Ovary (tissue), 9 donors: ENCODE data around the gene TGFBR2. TPM values are rescaled to one million over a fixed set of nuclear protein-coding genes. Genes with fewer than 3 reads are reported as not detected.

Experiments
- DNase-seq, 5 donors: peaks; one replicate each; pipeline ENCODE4 v3.0.0-alpha.2; 2019 to 2020
- H3K27ac ChIP-seq, 2 donors: fragments of 200-600 bp; one replicate each; pipeline versions ENCODE4 v1.5.1 to v1.8.0; 2019 to 2022
- H3K27me3 ChIP-seq: fragments of 200-600 bp; one replicate; pipeline ENCODE4 v1.8.0; 2022
- H3K36me3 ChIP-seq: fragments of 200-600 bp; sonication (generic); one replicate; pipeline ENCODE4 v1.5.1; 2019
- H3K4me1 ChIP-seq: one replicate; pipeline ENCODE4 v1.8.1; 2013; ENCODE audit warnings: mild to moderate bottlenecking, moderate library complexity; ENCODE audit not compliant: insufficient read depth
- H3K4me3 ChIP-seq: fragments of 200-600 bp; sonication (generic); one replicate; pipeline ENCODE4 v1.5.1; 2017
- H3K9me3 ChIP-seq, 2 donors: fragments of 200-600 bp in 1 of 2; sonication (generic) in 1 of 2; one replicate each; pipeline versions ENCODE4 v1.5.1 to v1.8.1; 2013 to 2019; ENCODE audit warnings: mild to moderate bottlenecking in 1 of 2, moderate library complexity in 1 of 2
- EP300 ChIP-seq: sonication (generic); formaldehyde crosslinking; IDR thresholded peaks from one replicate; pipeline ENCODE4 v1.6.1; 2017; ENCODE audit warnings: antibody characterized with exemption
- POLR2A ChIP-seq: fragments of 450-650 bp; IDR thresholded peaks from one replicate; pipeline ENCODE4 v1.6.1; 2017; ENCODE audit warnings: antibody characterized with exemption, mild to moderate bottlenecking, moderate library complexity
- WGBS, 3 donors: extraction: QIAGEN DNeasy Blood & Tissue Kit in 1 of 3; methylation state at CpG; one replicate each; pipeline versions ENCODE4 v1.1.5 to v1.1.7; 2013 to 2017; 5-methylcytosine and 5-hydroxymethylcytosine counted together
- intact Hi-C, 4 donors: fragments of 100-400 bp; cut with DNase I; formaldehyde crosslinking; loops; one replicate each; pipeline versions ENCODE4 v1.11.0 to v1.15.1; 2022 to 2023
- polyA plus RNA-seq, 2 donors: library from polyadenylated mRNA; stranded (reverse); fragments of 200-250 nt in 1 of 2; fragments of 350-450 nt in 1 of 2; fragmentation: Illumina TruSeq in 1 of 2; extraction: RNeasy Lipid Tissue Mini Kit (QIAGEN cat#74804) in 1 of 2; gene quantifications; one replicate each; pipeline ENCODE4 v1.2.3, GENCODE V29; 2013 to 2014
- total RNA-seq, 7 donors: library from RNA; depleted of rRNA in 2 of 7; stranded (reverse); fragments of >200 nt in 2 of 7; fragmentation: NEBNext Ultra II Directional in 3 of 7; extraction: Animal tissue kit (Norgen Biotek cat#: 25700) in 3 of 7; gene quantifications; one replicate each; pipeline versions ENCODE4 v1.1.0 to v1.2.4, GENCODE V29; 2016 to 2023
- TF ChIP-seq, protein P1 (sequence below), 3 donors: fragments of 450-650 bp in 2 of 3; fragments of 200-600 bp in 1 of 3; IDR thresholded peaks; one replicate each; pipeline versions ENCODE4 v1.5.1 to v1.8.0; 2016 to 2022; ENCODE audit warnings: antibody characterized with exemption in 3 of 3, mild to moderate bottlenecking in 1 of 3
- donor health status: DM: no; HTN: no; CAD: no; lungs with moderate emphysema.
- donor health status: DM: no; HTN: no; CAD: no.
- donor health status: Bipolar disorder and iron deficiency.
- donor health status: DM: yes; HTN: yes; CAD: no.
- donor health status: DM: no; HTN: no; CAD: no.
- donor health status: DM: yes; HTN: yes; CAD: no.

TGFBR2 gene
- total and polyA plus RNA-seq, 9 donors, result 26.8 to 158 (median 53.8) TPM

DNA sequence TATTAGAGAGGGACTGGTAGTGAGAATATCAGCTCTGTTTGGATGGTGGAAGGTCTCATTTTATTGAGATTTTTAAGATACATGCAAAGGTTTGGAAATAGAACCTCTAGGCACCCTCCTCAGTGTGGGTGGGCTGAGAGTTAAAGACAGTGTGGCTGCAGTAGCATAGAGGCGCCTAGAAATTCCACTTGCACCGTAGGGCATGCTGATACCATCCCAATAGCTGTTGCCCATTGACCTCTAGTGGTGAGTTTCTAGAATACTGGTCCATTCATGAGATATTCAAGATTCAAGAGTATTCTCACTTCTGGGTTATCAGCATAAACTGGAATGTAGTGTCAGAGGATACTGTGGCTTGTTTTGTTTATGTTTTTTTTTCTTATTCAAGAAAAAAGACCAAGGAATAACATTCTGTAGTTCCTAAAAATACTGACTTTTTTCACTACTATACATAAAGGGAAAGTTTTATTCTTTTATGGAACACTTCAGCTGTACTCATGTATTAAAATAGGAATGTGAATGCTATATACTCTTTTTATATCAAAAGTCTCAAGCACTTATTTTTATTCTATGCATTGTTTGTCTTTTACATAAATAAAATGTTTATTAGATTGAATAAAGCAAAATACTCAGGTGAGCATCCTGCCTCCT lies 87.2 kb downstream of the TGFBR2 start:
- 6 to 9% (median 6%) methylated on average over 2 of the region's 2 CpGs for WGBS, 3 donors
- no peaks in the 10 kb centered on the region for H3K36me3 ChIP-seq

DNA sequence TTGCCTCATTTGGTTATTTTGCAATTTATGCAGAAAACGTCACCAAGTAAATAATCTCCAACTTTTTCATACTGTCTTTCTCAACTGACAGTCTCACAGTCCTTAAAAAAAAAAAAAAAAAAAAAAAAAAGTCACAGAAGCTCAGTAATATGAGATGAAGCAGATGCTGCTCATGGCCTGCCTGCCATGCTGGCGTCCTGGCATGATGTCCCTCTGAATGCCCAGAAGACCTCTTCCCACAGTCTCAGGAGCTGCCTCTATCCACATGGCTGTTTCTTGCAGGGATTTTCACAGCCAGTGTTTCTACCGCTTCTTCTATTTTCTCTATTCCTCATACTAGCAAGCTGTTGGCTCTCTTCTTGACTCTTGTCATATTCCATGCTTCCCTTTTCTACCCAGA lies 87.7 kb downstream of the TGFBR2 start:
- Histone ChIP-seq H3K27me3 (no peaks in the 10 kb centered on the region), H3K4me3 (no peak overlapping the region), H3K36me3 (no peaks in the 10 kb centered on the region), H3K4me1 (peaks cover 3% of the 10 kb centered on the region), H3K27ac (no peak overlapping the region), H3K9me3 (no peaks in the 10 kb centered on the region)
- DNase-seq, result no peak
- 87 to 91% (median 88%) methylated on average over 3 of the region's 3 CpGs for WGBS, 3 donors
- TF ChIP-seq, protein P1, sequence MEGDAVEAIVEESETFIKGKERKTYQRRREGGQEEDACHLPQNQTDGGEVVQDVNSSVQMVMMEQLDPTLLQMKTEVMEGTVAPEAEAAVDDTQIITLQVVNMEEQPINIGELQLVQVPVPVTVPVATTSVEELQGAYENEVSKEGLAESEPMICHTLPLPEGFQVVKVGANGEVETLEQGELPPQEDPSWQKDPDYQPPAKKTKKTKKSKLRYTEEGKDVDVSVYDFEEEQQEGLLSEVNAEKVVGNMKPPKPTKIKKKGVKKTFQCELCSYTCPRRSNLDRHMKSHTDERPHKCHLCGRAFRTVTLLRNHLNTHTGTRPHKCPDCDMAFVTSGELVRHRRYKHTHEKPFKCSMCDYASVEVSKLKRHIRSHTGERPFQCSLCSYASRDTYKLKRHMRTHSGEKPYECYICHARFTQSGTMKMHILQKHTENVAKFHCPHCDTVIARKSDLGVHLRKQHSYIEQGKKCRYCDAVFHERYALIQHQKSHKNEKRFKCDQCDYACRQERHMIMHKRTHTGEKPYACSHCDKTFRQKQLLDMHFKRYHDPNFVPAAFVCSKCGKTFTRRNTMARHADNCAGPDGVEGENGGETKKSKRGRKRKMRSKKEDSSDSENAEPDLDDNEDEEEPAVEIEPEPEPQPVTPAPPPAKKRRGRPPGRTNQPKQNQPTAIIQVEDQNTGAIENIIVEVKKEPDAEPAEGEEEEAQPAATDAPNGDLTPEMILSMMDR (IDR thresholded peaks at IDR 0.05), result no peak
- no peak for TF ChIP-seq POLR2A
- TF ChIP-seq EP300, result no peak
- intact Hi-C loops, result loop anchor here in 3 of 4 donors (5.0 to 10.0 kb wide), 4 partner anchors 489 to 652 kb away; no protein-coding TSS in a partner anchor

More for the DNA sequence above, 87.2 kb downstream of the TGFBR2 start:
- Histone ChIP-seq H3K9me3 (no peaks in the 10 kb centered on the region), H3K4me1 (peaks cover 9% of the 10 kb centered on the region), H3K27ac (no peak overlapping the region), H3K27me3 (no peaks in the 10 kb centered on the region), H3K4me3 (no peak overlapping the region)
- no peak for TF ChIP-seq POLR2A
- no peak for TF ChIP-seq EP300
- TF ChIP-seq, protein P1 (IDR thresholded peaks at IDR 0.05), result peak; percentile 60 to 70 (median 64)
- intact Hi-C loops, result loop anchor here in 3 of 4 donors (5.0 to 10.0 kb wide), 4 partner anchors 489 to 651 kb away; no protein-coding TSS in a partner anchor
- DNase-seq, result peak in 1 of 5 donors; percentile 48

DNA sequence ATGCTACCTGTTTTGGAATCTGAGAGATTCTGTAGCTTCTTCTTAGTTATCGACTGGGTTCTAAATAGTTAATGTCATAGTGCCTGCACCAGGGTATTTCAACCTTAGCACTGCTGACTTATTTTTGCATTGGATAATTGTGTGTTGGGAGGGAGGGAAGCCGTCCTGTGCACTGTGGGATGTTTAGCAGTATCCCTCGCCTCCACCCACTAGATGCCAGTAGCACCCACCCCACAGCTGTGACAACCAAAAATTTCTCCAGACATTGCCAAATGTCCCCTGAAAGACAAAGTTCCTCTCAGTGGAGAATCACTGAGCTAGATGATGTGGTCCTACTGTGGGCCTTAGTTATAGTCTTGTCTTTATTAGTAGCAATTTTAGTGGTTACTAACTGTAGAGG lies 88.3 kb downstream of the TGFBR2 start:
- peaks cover 2% of the 10 kb centered on the region for H3K4me1 ChIP-seq

DNA sequence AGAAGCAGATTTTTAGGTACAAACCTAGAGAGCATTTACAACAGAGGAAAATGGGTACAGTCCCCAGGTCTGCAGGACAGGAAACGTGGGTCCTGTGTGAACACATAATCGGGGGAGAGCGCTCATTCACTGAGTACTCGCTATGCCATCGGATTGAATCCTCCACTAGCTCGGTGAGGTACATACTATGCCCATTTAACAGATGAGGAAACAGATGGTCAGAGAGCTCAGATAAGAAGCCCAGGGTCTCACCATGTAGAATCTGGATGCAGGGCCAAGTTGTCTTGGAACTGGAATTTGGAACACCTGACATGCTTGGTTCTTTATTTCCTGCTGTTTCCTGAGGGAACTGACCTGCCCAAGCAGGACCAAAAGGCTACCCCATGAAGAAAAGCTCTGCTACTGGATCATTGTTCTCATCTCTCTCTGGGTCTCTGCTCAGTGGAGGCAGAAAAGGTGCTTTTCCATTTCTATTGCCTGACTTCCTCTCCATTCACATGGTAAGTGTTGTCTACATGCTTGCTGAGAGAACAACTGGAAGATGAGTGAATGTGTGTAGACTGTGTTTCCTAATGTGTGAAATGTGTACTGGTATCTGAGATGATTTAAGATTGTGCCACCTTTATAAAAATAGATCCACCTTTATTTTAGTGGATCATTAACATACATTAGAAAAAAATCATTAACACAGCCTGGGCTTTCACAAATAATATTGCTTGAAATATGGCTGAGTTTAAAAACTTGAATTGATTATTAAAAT lies 89.1 kb downstream of the TGFBR2 start:
- Histone ChIP-seq H3K4me1 (peaks cover 2% of the 10 kb centered on the region), H3K4me3 (no peak overlapping the region), H3K9me3 (no peaks in the 10 kb centered on the region), H3K27ac (no peak overlapping the region), H3K27me3 (no peaks in the 10 kb centered on the region), H3K36me3 (no peaks in the 10 kb centered on the region)
- no peak for DNase-seq
- intact Hi-C loops, result loop anchor here in 2 of 4 donors (10.0 kb wide), 2 partner anchors 491 to 651 kb away; no protein-coding TSS in a partner anchor
- TF ChIP-seq POLR2A, result no peak
- TF ChIP-seq, protein P1 (IDR thresholded peaks at IDR 0.05), result no peak
- TF ChIP-seq EP300, result no peak
- 94 to 95% (median 94%) methylated on average over 6 of the region's 6 CpGs for WGBS, 3 donors

More for the DNA sequence above, 88.3 kb downstream of the TGFBR2 start:
- TF ChIP-seq POLR2A (no peak), EP300 (no peak)
- TF ChIP-seq, protein P1 (IDR thresholded peaks at IDR 0.05), result no peak
- H3K36me3 ChIP-seq, result no peaks in the 10 kb centered on the region
- H3K27me3 ChIP-seq, result no peaks in the 10 kb centered on the region
- H3K4me3 ChIP-seq, result no peak overlapping the region
- intact Hi-C loops, result loop anchor here in 3 of 4 donors (5.0 to 10.0 kb wide), 4 partner anchors 490 to 652 kb away; no protein-coding TSS in a partner anchor
- H3K9me3 ChIP-seq, result no peaks in the 10 kb centered on the region
- DNase-seq, result no peak
- H3K27ac ChIP-seq, result no peak overlapping the region
- WGBS, 3 donors, result 92 to 99% (median 97%) methylated on average over 3 of the region's 3 CpGs
